Midbrain (tissue), 1 donor: Measurements from ENCODE around the gene PPP2R1A.
"Not testable (repeated sequence)": the region's sequence is repeated elsewhere in the genome, so short reads cannot be mapped to it uniquely, and the experiment has no call there.

Experiments used
- DNase-seq: peaks from one replicate; lab custom pipeline; 2025; lab: John Stamatoyannopoulos, UW

Gene PPP2R1A

GRCh38 chr19:52200755-52201391 lies 11.0 kb downstream of the PPP2R1A start:
- not testable (repeated sequence) for DNase-seq

GRCh38 chr19:52206481-52206880 lies 16.6 kb downstream of the PPP2R1A start:
- DNase-seq = no peak

- DNase-seq = no peak
Measured at GRCh38 chr19:52211203-52211602, 21.4 kb downstream of the PPP2R1A start.

GRCh38 chr19:52211926-52212571 lies 22.2 kb downstream of the PPP2R1A start:
- DNase-seq = no peak

- no peak for DNase-seq
Measured at GRCh38 chr19:52212572-52213255, 22.9 kb downstream of the PPP2R1A start.

- no peak for DNase-seq
Measured at GRCh38 chr19:52214241-52214640, 24.4 kb downstream of the PPP2R1A start.

GRCh38 chr19:52216401-52216800 lies 26.5 kb downstream of the PPP2R1A start:
- DNase-seq = no peak

GRCh38 chr19:52217576-52217975 lies 27.7 kb downstream of the PPP2R1A start:
- no peak for DNase-seq

GRCh38 chr19:52219611-52220010 lies 29.8 kb downstream of the PPP2R1A start:
- DNase-seq = no peak

- DNase-seq = no peak
Measured at GRCh38 chr19:52221031-52221430, 31.2 kb downstream of the PPP2R1A start.

GRCh38 chr19:52221831-52222375 lies 32.1 kb downstream of the PPP2R1A start:
- no peak for DNase-seq

GRCh38 chr19:52224211-52224610 lies 34.4 kb downstream of the PPP2R1A start:
- DNase-seq = no peak

GRCh38 chr19:52226652-52227051 lies 36.8 kb downstream of the PPP2R1A start:
- DNase-seq = no peak

- no peak for DNase-seq
Measured at GRCh38 chr19:52227196-52227940, 37.5 kb downstream of the PPP2R1A start.

GRCh38 chr19:52227980-52228379 lies 38.1 kb downstream of the PPP2R1A start:
- DNase-seq = no peak

GRCh38 chr19:52229524-52229923 lies 39.7 kb downstream of the PPP2R1A start:
- no peak for DNase-seq

- no peak for DNase-seq
Measured at GRCh38 chr19:52230685-52231084, 40.8 kb downstream of the PPP2R1A start.

GRCh38 chr19:52231154-52231910 lies 41.5 kb downstream of the PPP2R1A start:
- no peak for DNase-seq

GRCh38 chr19:52234406-52234805 lies 44.6 kb downstream of the PPP2R1A start:
- no peak for DNase-seq

GRCh38 chr19:52237197-52237596 lies 47.3 kb downstream of the PPP2R1A start:
- no peak for DNase-seq

- peak; percentile 65 for DNase-seq
Measured at GRCh38 chr19:52237771-52238400, 48.0 kb downstream of the PPP2R1A start.
